ENCODE measurements around the gene INAFM2.

GRCh38 chr15:40280260-40281056 lies 43.0 kb upstream of the INAFM2 start:
- TF ChIP-seq CREB5 (CRISPR knock-in tag; IDR thresholded peaks at IDR 0.05; ENCODE audit: low read depth) (no peak), RARB (CRISPR knock-in tag; IDR thresholded peaks at IDR 0.05) (no peak), ESRRG (CRISPR knock-in tag; IDR thresholded peaks at IDR 0.05) (no peak), PATZ1 (CRISPR knock-in tag; IDR thresholded peaks at IDR 0.05; ENCODE audit: borderline replicate concordance) (no peak), ZNF70 (CRISPR knock-in tag; IDR thresholded peaks at IDR 0.05) (no peak), ZFP3 (CRISPR knock-in tag; IDR thresholded peaks at IDR 0.05) (no peak), TCF4 (CRISPR knock-in tag; IDR thresholded peaks at IDR 0.05; ENCODE audit: borderline replicate concordance) (no peak), ZFP30 (CRISPR knock-in tag; IDR thresholded peaks at IDR 0.05) (no peak), TOX (CRISPR knock-in tag; IDR thresholded peaks at IDR 0.05; ENCODE audit: borderline replicate concordance) (no peak), ZNF565 (CRISPR knock-in tag; conservative IDR thresholded peaks at IDR 0.05; ENCODE audit: low read depth) (no peak), ZNF8 (CRISPR knock-in tag; IDR thresholded peaks at IDR 0.05) (no peak), TSHZ2 (CRISPR knock-in tag; IDR thresholded peaks at IDR 0.05) (no peak), POU6F1 (CRISPR knock-in tag; IDR thresholded peaks at IDR 0.05; ENCODE audit: borderline replicate concordance, low read depth) (no peak)
